Activated CD4-positive, alpha-beta memory T cell treated with anti-CD3 and anti-CD28 coated beads, Interleukin-2, amount 10 ng/mL, durations not matched to agents 7 days and 5 days (primary cell): ENCODE measurements around the gene MUC21. TPM values are rescaled to one million over a fixed set of nuclear protein-coding genes. Genes with fewer than 3 reads are reported as not detected.
"Not testable (repeated sequence)": the region's sequence is repeated elsewhere in the genome, so short reads cannot be mapped to it uniquely, and the experiment has no call there.

Source experiments
- CTCF ChIA-PET: fragments of 350-600 bp; sonication (Branson Sonifier 250); formaldehyde crosslinking; loops from one replicate; lab custom pipeline; 2021; ENCODE audit warnings: antibody characterized with exemption, inconsistent platforms; lab: Charles Lee
- POLR2A ChIA-PET: fragments of 350-600 bp; sonication (Branson Sonifier 250); formaldehyde crosslinking; loops from one replicate; lab custom pipeline; 2021; ENCODE audit warnings: antibody characterized with exemption; lab: Charles Lee
- DNase-seq: peaks from one replicate; pipeline ENCODE4 v3.0.0-alpha.2; 2020
- H3K27ac Mint-ChIP-seq: one replicate; pipeline ENCODE4 v1.8.0; 2021; ENCODE audit warnings: mild to moderate bottlenecking, mixed read lengths
- H3K27me3 Mint-ChIP-seq: one replicate; pipeline ENCODE4 v1.8.0; 2021; ENCODE audit warnings: mixed read lengths
- H3K36me3 Mint-ChIP-seq: one replicate; pipeline ENCODE4 v1.8.0; 2021; ENCODE audit warnings: low read depth, mixed read lengths
- H3K4me1 Mint-ChIP-seq: one replicate; pipeline ENCODE4 v1.8.0; 2021; ENCODE audit warnings: mixed read lengths
- H3K4me3 Mint-ChIP-seq: one replicate; pipeline ENCODE4 v1.8.0; 2021; ENCODE audit warnings: mild to moderate bottlenecking, mixed read lengths
- H3K9me3 Mint-ChIP-seq: one replicate; pipeline ENCODE4 v1.8.0; 2021; ENCODE audit warnings: mixed read lengths
- total RNA-seq, 2 experiments: library from RNA; stranded (reverse); gene quantifications; one replicate each; pipeline ENCODE4 v1.2.3, GENCODE V29; 2021

The MUC21 gene
- total RNA-seq, 2 experiments from 2014 or later, result not detected

GRCh38 chr6:31020631-31021255, 37.2 kb downstream of the MUC21 start:
- H3K36me3 Mint-ChIP-seq, H3K4me3 Mint-ChIP-seq, H3K9me3 Mint-ChIP-seq, H3K27ac Mint-ChIP-seq, H3K4me1 Mint-ChIP-seq, DNase-seq, POLR2A ChIA-PET: not testable (repeated sequence)
- peaks cover 22% of the 10 kb centered on the region for H3K27me3 Mint-ChIP-seq
- CTCF ChIA-PET, result interaction anchor here (1.0 kb wide), 1 partner anchor 59 kb away, joined by 3 read pairs; no protein-coding TSS in a partner anchor

GRCh38 chr6:31021705-31022531, 38.4 kb downstream of the MUC21 start:
- CTCF ChIA-PET, H3K36me3 Mint-ChIP-seq, H3K4me3 Mint-ChIP-seq, H3K9me3 Mint-ChIP-seq, H3K4me1 Mint-ChIP-seq, DNase-seq, H3K27ac Mint-ChIP-seq: not testable (repeated sequence)
- peaks cover 19% of the 10 kb centered on the region for H3K27me3 Mint-ChIP-seq
- POLR2A ChIA-PET, result interaction anchor here (0.7 kb wide), 1 partner anchor 50 kb away, joined by 3 read pairs; no protein-coding TSS in a partner anchor

GRCh38 chr6:31025595-31025994, 42.1 kb downstream of the MUC21 start:
- peaks cover 9% of the 10 kb centered on the region for H3K27me3 Mint-ChIP-seq
- H3K27ac Mint-ChIP-seq, result no peak overlapping the region
- POLR2A ChIA-PET, result no interaction called here
- DNase-seq, result no peak
- H3K4me1 Mint-ChIP-seq, result no peaks in the 10 kb centered on the region
- no peaks in the 10 kb centered on the region for H3K9me3 Mint-ChIP-seq
- CTCF ChIA-PET, result no interaction called here
- H3K4me3 Mint-ChIP-seq, result no peak overlapping the region
- no peaks in the 10 kb centered on the region for H3K36me3 Mint-ChIP-seq

GRCh38 chr6:31031095-31031494, 47.6 kb downstream of the MUC21 start:
- no peak for DNase-seq
- CTCF ChIA-PET, result no interaction called here
- Mint-ChIP-seq H3K27me3 (peaks cover 11% of the 10 kb centered on the region), H3K27ac (no peak overlapping the region), H3K36me3 (no peaks in the 10 kb centered on the region), H3K9me3 (no peaks in the 10 kb centered on the region), H3K4me3 (no peak overlapping the region), H3K4me1 (no peaks in the 10 kb centered on the region)
- POLR2A ChIA-PET, result no interaction called here

- Mint-ChIP-seq H3K27ac (no peak overlapping the region), H3K36me3 (no peaks in the 10 kb centered on the region), H3K27me3 (peaks cover 20% of the 10 kb centered on the region), H3K4me1 (no peaks in the 10 kb centered on the region), H3K4me3 (no peak overlapping the region), H3K9me3 (no peaks in the 10 kb centered on the region)
- no peak for DNase-seq
- ChIA-PET CTCF (no interaction called here), POLR2A (no interaction called here)
These were observed 49.6 kb downstream of the MUC21 start for GRCh38 chr6:31033075-31033474.

GRCh38 chr6:31035862-31036497, 52.5 kb downstream of the MUC21 start:
- CTCF ChIA-PET, result interaction anchor here (0.6 to 1.0 kb wide), 3 partner anchors 8 to 120 kb away, joined by 3 to 4 read pairs (median 3); no protein-coding TSS in a partner anchor
- POLR2A ChIA-PET, result no interaction called here
- no peak for DNase-seq
- no peaks in the 10 kb centered on the region for H3K36me3 Mint-ChIP-seq
- no peaks in the 10 kb centered on the region for H3K4me1 Mint-ChIP-seq
- H3K9me3 Mint-ChIP-seq, result no peaks in the 10 kb centered on the region
- H3K27ac Mint-ChIP-seq, result no peak overlapping the region
- H3K4me3 Mint-ChIP-seq, result no peak overlapping the region
- peaks cover 23% of the 10 kb centered on the region for H3K27me3 Mint-ChIP-seq

GRCh38 chr6:31037169-31037568, 53.7 kb downstream of the MUC21 start:
- no peaks in the 10 kb centered on the region for H3K9me3 Mint-ChIP-seq
- H3K4me3 Mint-ChIP-seq, result no peak overlapping the region
- no peaks in the 10 kb centered on the region for H3K36me3 Mint-ChIP-seq
- no peak for DNase-seq
- CTCF ChIA-PET, result no interaction called here
- H3K27me3 Mint-ChIP-seq, result peaks cover 24% of the 10 kb centered on the region
- H3K27ac Mint-ChIP-seq, result no peak overlapping the region
- POLR2A ChIA-PET, result no interaction called here
- H3K4me1 Mint-ChIP-seq, result no peaks in the 10 kb centered on the region

GRCh38 chr6:31037682-31038081, 54.2 kb downstream of the MUC21 start:
- Mint-ChIP-seq H3K4me1 (no peaks in the 10 kb centered on the region), H3K27me3 (peaks cover 24% of the 10 kb centered on the region), H3K27ac (no peak overlapping the region), H3K4me3 (no peak overlapping the region), H3K9me3 (no peaks in the 10 kb centered on the region), H3K36me3 (no peaks in the 10 kb centered on the region)
- no peak for DNase-seq
- CTCF ChIA-PET, result no interaction called here
- POLR2A ChIA-PET, result no interaction called here

- Mint-ChIP-seq H3K4me1 (no peaks in the 10 kb centered on the region), H3K36me3 (no peaks in the 10 kb centered on the region), H3K27ac (no peak overlapping the region), H3K9me3 (no peaks in the 10 kb centered on the region), H3K4me3 (no peak overlapping the region), H3K27me3 (peaks cover 23% of the 10 kb centered on the region)
- DNase-seq, result no peak
- POLR2A ChIA-PET, result no interaction called here
- CTCF ChIA-PET, result no interaction called here
These were observed 55.0 kb downstream of the MUC21 start for GRCh38 chr6:31038559-31038958.

Other genes starting within 250 kb of the MUC21 start
- 100 to 1,000 TPM; 125 to 131 TPM for gene FLOT1, start 241.0 kb upstream of the MUC21 start, total RNA-seq
- gene IER3, start 239.2 kb upstream of the MUC21 start, total RNA-seq, result 10 to 100 TPM; 11.2 to 13.1 TPM
- gene DDR1, start 99.2 kb upstream of the MUC21 start, total RNA-seq, result 1 to 10 TPM; 1.8 to 3.2 TPM
- 10 to 100 TPM; 25.6 to 26.4 TPM for gene GTF2H4, start 75.5 kb upstream of the MUC21 start, total RNA-seq
- gene VARS2, start 69.5 kb upstream of the MUC21 start, total RNA-seq, result 10 to 100 TPM; 33.6 to 37.0 TPM
- gene SFTA2, start 51.5 kb upstream of the MUC21 start, total RNA-seq, result not detected
- not detected for gene MUCL3, start 42.7 kb upstream of the MUC21 start, total RNA-seq
- not detected for gene MUC22, start 26.8 kb downstream of the MUC21 start, total RNA-seq
- not detected for gene C6orf15, start 128.9 kb downstream of the MUC21 start, total RNA-seq
- gene PSORS1C1, start 131.1 kb downstream of the MUC21 start, total RNA-seq, result not detected
- gene CDSN, start 136.7 kb downstream of the MUC21 start, total RNA-seq, result not detected
- gene PSORS1C2, start 155.3 kb downstream of the MUC21 start, total RNA-seq, result not detected
- 10 to 100 TPM; 36.1 to 36.7 TPM for gene CCHCR1, start 174.1 kb downstream of the MUC21 start, total RNA-seq
- 10 to 100 TPM; 78.9 to 80.7 TPM for gene TCF19, start 174.9 kb downstream of the MUC21 start, total RNA-seq
- not detected for gene POU5F1, start 187.0 kb downstream of the MUC21 start, total RNA-seq